K562 (cell line): Measurements from ENCODE around the gene PPP1CA. TPM values are rescaled to one million over a fixed set of nuclear protein-coding genes. Genes with fewer than 3 reads are reported as not detected.

Experiments used
- BCOR ChIP-seq: fragments of 450-650 bp; IDR thresholded peaks from 2 replicates; pipeline ENCODE4 v1.6.1; 2016
- CCNT2 ChIP-seq: IDR thresholded peaks from 2 replicates; pipeline ENCODE4 v1.6.1; 2011; ENCODE audit warnings: borderline replicate concordance, low read depth, mild to moderate bottlenecking, moderate library complexity, mixed read lengths, low read length; ENCODE audit not compliant: insufficient read length; ENCODE audit errors: extremely low read depth
- CEBPB ChIP-seq: fragments of 450-650 bp; IDR thresholded peaks from 2 replicates; pipeline ENCODE4 v1.6.1; 2016; ENCODE audit warnings: missing genetic modification characterization, missing compliant biosample characterization
- ELF1 ChIP-seq: fragments of 200-800 bp; sonication (Bioruptor generic); IDR thresholded peaks from 2 replicates; pipeline ENCODE4 v1.6.1; 2016; ENCODE audit warnings: missing genetic modification characterization, missing compliant biosample characterization
- HNRNPK ChIP-seq: fragments of 200-400 bp; formaldehyde crosslinking; IDR thresholded peaks from one replicate; pipeline ENCODE4 v1.6.1; 2018; ENCODE audit warnings: mild to moderate bottlenecking, low read depth, low read length; ENCODE audit not compliant: poor library complexity, severe bottlenecking
- KHSRP ChIP-seq: fragments of 450-650 bp; IDR thresholded peaks from 2 replicates; pipeline ENCODE4 v1.6.1; 2017
- MCM5 ChIP-seq: fragments of 450-650 bp; IDR thresholded peaks from 2 replicates; pipeline ENCODE4 v1.6.1; 2016; ENCODE audit warnings: low read depth
- NCOA2 ChIP-seq, 2 experiments: fragments of 450-650 bp; IDR thresholded peaks; 2 replicates each; pipeline ENCODE4 v1.6.1; 2018; ENCODE audit warnings: mild to moderate bottlenecking in 2 of 2, moderate library complexity in 1 of 2; ENCODE audit not compliant: partially characterized antibody in 2 of 2
- POLR3A ChIP-seq: IDR thresholded peaks from 2 replicates; pipeline ENCODE4 v1.6.1; 2011; ENCODE audit warnings: borderline replicate concordance, mild to moderate bottlenecking, moderate library complexity; ENCODE audit not compliant: insufficient read length, insufficient read depth; ENCODE audit errors: extremely low read depth
- POLR3G ChIP-seq: IDR thresholded peaks from 2 replicates; pipeline ENCODE4 v1.6.1; 2011; ENCODE audit not compliant: insufficient read length, insufficient replicate concordance; ENCODE audit errors: extremely low read depth
- SMAD4 ChIP-seq: fragments of 250-450 bp; sonication (Bioruptor Pico); conservative IDR thresholded peaks from 2 replicates; pipeline ENCODE4 v1.8.0; 2021; ENCODE audit warnings: inconsistent platforms, mild to moderate bottlenecking, moderate library complexity
- SMARCB1 ChIP-seq: IDR thresholded peaks from 2 replicates; pipeline ENCODE4 v1.6.1; 2011; ENCODE audit warnings: improper control_type of control experiment, low read depth; ENCODE audit not compliant: insufficient read length
- SMARCE1 ChIP-seq: fragments of 450-650 bp; IDR thresholded peaks from 2 replicates; pipeline ENCODE4 v1.7.1; 2016; ENCODE audit warnings: mild to moderate bottlenecking
- SUPT5H ChIP-seq: fragments of 450-650 bp; IDR thresholded peaks from 2 replicates; pipeline ENCODE4 v1.6.1; 2016
- ZNF174 ChIP-seq: fragments of 250-450 bp; sonication (Bioruptor Pico); IDR thresholded peaks from 2 replicates; pipeline ENCODE4 v1.4.0; 2020; ENCODE audit warnings: mild to moderate bottlenecking
- ZNF175 ChIP-seq: fragments of 200-800 bp; sonication (Bioruptor generic); IDR thresholded peaks from 2 replicates; pipeline ENCODE4 v1.6.1; 2016; ENCODE audit warnings: low read depth, mild to moderate bottlenecking, missing genetic modification characterization, missing compliant biosample characterization
- ZNF24 ChIP-seq: fragments of 450-650 bp; IDR thresholded peaks from 2 replicates; pipeline ENCODE4 v1.6.1; 2016
- ZNF324 ChIP-seq: fragments of 250-450 bp; sonication (Bioruptor Pico); IDR thresholded peaks from 2 replicates; pipeline ENCODE4 v1.4.0; 2020; ENCODE audit warnings: mild to moderate bottlenecking
- polyA plus RNA-seq, 8 experiments: library from polyadenylated mRNA; depleted of rRNA in 4 of 8; stranded (reverse) in 5 of 8; unstranded in 3 of 8; fragments of >200 nt; fragmentation: Nextera tagmentation in 2 of 8; fragmentation: Illumina TruSeq in 1 of 8; extraction: Ambion mirVana in 2 of 8; extraction: Trizol in 1 of 8; gene quantifications; 2 replicates each; pipeline versions ENCODE4 v1.2.1 to v1.2.3, GENCODE V29; 2011 to 2014; ENCODE audit warnings: inconsistent platforms in 1 of 8, missing spikeins in 1 of 8
- total RNA-seq, 7 experiments: library from RNA; depleted of rRNA in 6 of 7; stranded (reverse); fragments of >200 nt in 6 of 7; fragmentation: Illumina TruSeq in 2 of 7; extraction: Trizol in 2 of 7; gene quantifications; 2 replicates each; pipeline versions ENCODE4 v1.2.1 to v1.2.3, GENCODE V29; 2011 to 2021; ENCODE audit warnings: low replicate concordance in 1 of 7
- TF ChIP-seq, protein P1 (sequence below): fragments of 450-650 bp; IDR thresholded peaks from 2 replicates; pipeline ENCODE4 v1.6.1; 2016; ENCODE audit warnings: missing biosample characterization, missing genetic modification characterization
- TF ChIP-seq, protein P2 (sequence below): fragments of 450-650 bp; conservative IDR thresholded peaks from 2 replicates; pipeline ENCODE4 v1.6.1; 2016; ENCODE audit warnings: missing genetic modification characterization, low read depth, mild to moderate bottlenecking, control low read depth, missing compliant biosample characterization
- TF ChIP-seq, protein P3 (sequence below): fragments of 250-450 bp; sonication (Bioruptor Pico); IDR thresholded peaks from 2 replicates; pipeline ENCODE4 v1.5.0; 2020; ENCODE audit warnings: mild to moderate bottlenecking, borderline replicate concordance
- TF ChIP-seq, protein P4 (sequence below): IDR thresholded peaks from 2 replicates; pipeline ENCODE4 v1.6.1; 2016; ENCODE audit warnings: missing genetic modification characterization, missing compliant biosample characterization

PPP1CA gene
- total and polyA plus RNA-seq, 9 of the 15 experiments (the other 6 are each of a cell fraction or from before 2014, with no cell fraction given): 18.2 to 242 (median 188) TPM

DNA sequence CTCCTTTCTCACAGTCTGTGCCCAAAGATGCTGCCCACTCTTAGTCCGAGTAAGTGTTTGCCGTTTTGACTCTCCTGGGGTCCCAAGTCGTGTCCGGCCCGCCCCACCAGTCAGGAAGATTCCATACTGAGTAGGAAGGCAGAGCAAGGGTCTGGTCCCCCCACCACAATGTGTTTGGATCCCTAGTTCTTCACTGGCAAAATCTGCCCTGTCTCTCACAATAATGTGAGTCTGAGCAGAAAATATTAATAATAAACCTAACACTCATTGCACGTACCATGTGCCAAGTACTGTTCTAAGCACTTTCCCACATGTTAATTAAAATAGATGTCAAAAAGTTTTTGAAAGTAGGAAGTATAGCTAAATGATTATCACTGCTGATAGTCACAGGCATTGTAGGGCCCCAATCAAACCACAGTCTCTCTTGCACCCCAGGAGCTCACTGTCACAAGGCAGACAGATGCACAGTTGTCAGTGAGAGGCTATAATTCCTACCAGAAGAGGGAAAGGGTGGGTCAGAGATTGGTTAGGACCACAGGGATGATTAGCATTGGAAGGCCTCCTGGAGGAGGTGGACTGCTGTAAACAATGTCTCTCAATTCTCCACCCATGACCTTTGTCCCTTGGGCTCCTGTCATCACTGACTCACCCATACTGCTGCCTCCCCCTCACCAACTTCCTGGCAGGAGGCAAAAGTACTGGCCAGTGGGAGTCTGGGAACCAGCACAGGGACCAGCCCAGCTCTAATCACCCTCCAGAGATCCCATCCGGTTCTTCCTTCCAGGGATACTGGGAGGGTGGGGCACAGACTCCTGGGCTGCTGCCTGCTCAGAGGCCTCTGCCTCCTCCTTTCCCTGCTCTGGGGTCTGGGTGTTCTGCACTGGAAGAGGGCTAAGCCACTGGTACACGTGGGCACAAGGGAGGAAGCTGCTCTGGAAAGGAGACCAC lies 47.3 kb downstream of the PPP1CA start (continued):
- TF ChIP-seq ZNF175 (peak; percentile 89; the same call in 1 of the 2 replicates), KHSRP (no peak), CEBPB (no peak), MCM5 (no peak), ZNF24 (no peak), SMARCB1 (no peak), POLR3A (no peak), ZNF324 (CRISPR knock-in tag) (no peak), NCOA2 (IDR thresholded peaks at IDR 0.05; ENCODE audit: partially characterized antibody in 2 of 2) (no peak), ELF1 (tag) (no peak; the same call in 1 of the 2 replicates), SMARCE1 (peak; percentile 95), BCOR (peak; percentile 57; the same call in 1 of the 2 replicates), SMAD4 (CRISPR knock-in tag) (peak; percentile 79), ZNF174 (CRISPR knock-in tag) (no peak), HNRNPK (no peak), CCNT2 (no peak), SUPT5H (peak; percentile 42; the same call in 1 of the 2 replicates), POLR3G (no peak)
- TF ChIP-seq, protein P1, sequence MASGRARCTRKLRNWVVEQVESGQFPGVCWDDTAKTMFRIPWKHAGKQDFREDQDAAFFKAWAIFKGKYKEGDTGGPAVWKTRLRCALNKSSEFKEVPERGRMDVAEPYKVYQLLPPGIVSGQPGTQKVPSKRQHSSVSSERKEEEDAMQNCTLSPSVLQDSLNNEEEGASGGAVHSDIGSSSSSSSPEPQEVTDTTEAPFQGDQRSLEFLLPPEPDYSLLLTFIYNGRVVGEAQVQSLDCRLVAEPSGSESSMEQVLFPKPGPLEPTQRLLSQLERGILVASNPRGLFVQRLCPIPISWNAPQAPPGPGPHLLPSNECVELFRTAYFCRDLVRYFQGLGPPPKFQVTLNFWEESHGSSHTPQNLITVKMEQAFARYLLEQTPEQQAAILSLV (tag): no peak
- TF ChIP-seq, protein P2, sequence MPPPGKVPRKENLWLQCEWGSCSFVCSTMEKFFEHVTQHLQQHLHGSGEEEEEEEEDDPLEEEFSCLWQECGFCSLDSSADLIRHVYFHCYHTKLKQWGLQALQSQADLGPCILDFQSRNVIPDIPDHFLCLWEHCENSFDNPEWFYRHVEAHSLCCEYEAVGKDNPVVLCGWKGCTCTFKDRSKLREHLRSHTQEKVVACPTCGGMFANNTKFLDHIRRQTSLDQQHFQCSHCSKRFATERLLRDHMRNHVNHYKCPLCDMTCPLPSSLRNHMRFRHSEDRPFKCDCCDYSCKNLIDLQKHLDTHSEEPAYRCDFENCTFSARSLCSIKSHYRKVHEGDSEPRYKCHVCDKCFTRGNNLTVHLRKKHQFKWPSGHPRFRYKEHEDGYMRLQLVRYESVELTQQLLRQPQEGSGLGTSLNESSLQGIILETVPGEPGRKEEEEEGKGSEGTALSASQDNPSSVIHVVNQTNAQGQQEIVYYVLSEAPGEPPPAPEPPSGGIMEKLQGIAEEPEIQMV: no peak
- TF ChIP-seq, protein P3, sequence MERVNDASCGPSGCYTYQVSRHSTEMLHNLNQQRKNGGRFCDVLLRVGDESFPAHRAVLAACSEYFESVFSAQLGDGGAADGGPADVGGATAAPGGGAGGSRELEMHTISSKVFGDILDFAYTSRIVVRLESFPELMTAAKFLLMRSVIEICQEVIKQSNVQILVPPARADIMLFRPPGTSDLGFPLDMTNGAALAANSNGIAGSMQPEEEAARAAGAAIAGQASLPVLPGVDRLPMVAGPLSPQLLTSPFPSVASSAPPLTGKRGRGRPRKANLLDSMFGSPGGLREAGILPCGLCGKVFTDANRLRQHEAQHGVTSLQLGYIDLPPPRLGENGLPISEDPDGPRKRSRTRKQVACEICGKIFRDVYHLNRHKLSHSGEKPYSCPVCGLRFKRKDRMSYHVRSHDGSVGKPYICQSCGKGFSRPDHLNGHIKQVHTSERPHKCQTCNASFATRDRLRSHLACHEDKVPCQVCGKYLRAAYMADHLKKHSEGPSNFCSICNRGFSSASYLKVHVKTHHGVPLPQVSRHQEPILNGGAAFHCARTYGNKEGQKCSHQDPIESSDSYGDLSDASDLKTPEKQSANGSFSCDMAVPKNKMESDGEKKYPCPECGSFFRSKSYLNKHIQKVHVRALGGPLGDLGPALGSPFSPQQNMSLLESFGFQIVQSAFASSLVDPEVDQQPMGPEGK (CRISPR knock-in tag): no peak
- TF ChIP-seq, protein P4, sequence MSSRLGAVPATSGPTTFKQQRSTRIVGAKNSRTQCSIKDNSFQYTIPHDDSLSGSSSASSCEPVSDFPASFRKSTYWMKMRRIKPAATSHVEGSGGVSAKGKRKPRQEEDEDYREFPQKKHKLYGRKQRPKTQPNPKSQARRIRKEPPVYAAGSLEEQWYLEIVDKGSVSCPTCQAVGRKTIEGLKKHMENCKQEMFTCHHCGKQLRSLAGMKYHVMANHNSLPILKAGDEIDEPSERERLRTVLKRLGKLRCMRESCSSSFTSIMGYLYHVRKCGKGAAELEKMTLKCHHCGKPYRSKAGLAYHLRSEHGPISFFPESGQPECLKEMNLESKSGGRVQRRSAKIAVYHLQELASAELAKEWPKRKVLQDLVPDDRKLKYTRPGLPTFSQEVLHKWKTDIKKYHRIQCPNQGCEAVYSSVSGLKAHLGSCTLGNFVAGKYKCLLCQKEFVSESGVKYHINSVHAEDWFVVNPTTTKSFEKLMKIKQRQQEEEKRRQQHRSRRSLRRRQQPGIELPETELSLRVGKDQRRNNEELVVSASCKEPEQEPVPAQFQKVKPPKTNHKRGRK (tag): no peak
